Aortic smooth muscle cell (primary cell): ENCODE data around the gene TYW5. TPM values are rescaled to one million over a fixed set of nuclear protein-coding genes. Genes with fewer than 3 reads are reported as not detected.

ENCODE experiments used
- total RNA-seq: library from RNA; depleted of rRNA; stranded (reverse); fragments of >200 nt; gene quantifications from 2 replicates; pipeline ENCODE4 v1.2.3, GENCODE V29; 2014

The TYW5 gene
- 7.1 and 7.9 TPM in 2 replicates for total RNA-seq

GRCh38 chr2:199955339-199956061, at the start of gene TYW5, which contains the start of gene MAIP1:
Gene TYW5 (minus strand): TSS chr2:199955491. CDS start chr2:199955470, 21 bp downstream.
Gene MAIP1 (plus strand): TSS chr2:199955582. CDS start chr2:199955799, 217 bp downstream.

GRCh38 chr2:199911052-199911876, 44.0 kb downstream of the TYW5 start, which contains the start of gene C2orf69:
Gene C2orf69 (plus strand): TSS chr2:199911293. CDS start chr2:199911439, 146 bp downstream.

Other genes starting within 250 kb of the TYW5 start
- gene FTCDNL1, start 104.3 kb downstream of the TYW5 start, total RNA-seq: 0.37 and 0.53 TPM in 2 replicates
- 5.8 and 6.6 TPM in 2 replicates for gene C2orf69, start 44.2 kb downstream of the TYW5 start, total RNA-seq
- gene MAIP1, start 91 bp upstream of the TYW5 start, total RNA-seq: 14.3 and 16.5 TPM in 2 replicates